Type B pancreatic cell (in vitro differentiated cells): Measurements from ENCODE around the gene AJM1. TPM values are rescaled to one million over a fixed set of nuclear protein-coding genes. Genes with fewer than 3 reads are reported as not detected.
"Not testable (repeated sequence)": the region's sequence is repeated elsewhere in the genome, so short reads cannot be mapped to it uniquely, and the experiment has no call there.

Experiments used
- DNase-seq: peaks from one replicate; pipeline ENCODE4 v3.0.0; 2021; ENCODE audit warnings: mixed read lengths; ENCODE audit not compliant: unreplicated experiment; ENCODE audit errors: extremely low spot score
- H3K27ac Mint-ChIP-seq: 2 replicates; pipeline ENCODE4 v1.8.0; 2021; ENCODE audit warnings: mild to moderate bottlenecking, mixed read lengths
- H3K27me3 Mint-ChIP-seq: 2 replicates; pipeline ENCODE4 v1.8.0; 2021; ENCODE audit warnings: mixed read lengths
- H3K36me3 Mint-ChIP-seq: 2 replicates; pipeline ENCODE4 v1.8.0; 2021; ENCODE audit warnings: mixed read lengths
- H3K4me1 Mint-ChIP-seq: one replicate; pipeline ENCODE4 v1.8.0; 2021; ENCODE audit warnings: mixed read lengths; ENCODE audit not compliant: unreplicated experiment
- H3K4me3 Mint-ChIP-seq: 2 replicates; pipeline ENCODE4 v1.8.0; 2021; ENCODE audit warnings: mild to moderate bottlenecking, mixed read lengths
- H3K9me3 Mint-ChIP-seq: 2 replicates; pipeline ENCODE4 v1.8.0; 2021; ENCODE audit warnings: mixed read lengths
- CTCF ChIP-seq: fragments of 200-600 bp; sonication (generic); conservative IDR thresholded peaks from 2 replicates; pipeline ENCODE4 v1.5.0; 2021; ENCODE audit warnings: antibody characterized with exemption, mild to moderate bottlenecking
- total RNA-seq: library from RNA; stranded (reverse); gene quantifications from 2 replicates; pipeline ENCODE4 v1.2.1, GENCODE V29; 2021; ENCODE audit warnings: low replicate concordance

AJM1 gene
- total RNA-seq, 1 donor from 2014 or later: 3.6 TPM

GRCh38 chr9:136839229-136840139 is 2.8 kb upstream of the AJM1 start:
- no peaks in the 10 kb centered on the region for H3K9me3 Mint-ChIP-seq
- TF ChIP-seq CTCF: no peak
- no peak for DNase-seq
- peak overlapping the region; percentile 48 for H3K4me3 Mint-ChIP-seq
- no peaks in the 10 kb centered on the region for H3K36me3 Mint-ChIP-seq
- peak overlapping the region; percentile 52 for H3K27ac Mint-ChIP-seq
- H3K27me3 Mint-ChIP-seq: no peaks in the 10 kb centered on the region
- peaks cover 6% of the 10 kb centered on the region for H3K4me1 Mint-ChIP-seq

DNA sequence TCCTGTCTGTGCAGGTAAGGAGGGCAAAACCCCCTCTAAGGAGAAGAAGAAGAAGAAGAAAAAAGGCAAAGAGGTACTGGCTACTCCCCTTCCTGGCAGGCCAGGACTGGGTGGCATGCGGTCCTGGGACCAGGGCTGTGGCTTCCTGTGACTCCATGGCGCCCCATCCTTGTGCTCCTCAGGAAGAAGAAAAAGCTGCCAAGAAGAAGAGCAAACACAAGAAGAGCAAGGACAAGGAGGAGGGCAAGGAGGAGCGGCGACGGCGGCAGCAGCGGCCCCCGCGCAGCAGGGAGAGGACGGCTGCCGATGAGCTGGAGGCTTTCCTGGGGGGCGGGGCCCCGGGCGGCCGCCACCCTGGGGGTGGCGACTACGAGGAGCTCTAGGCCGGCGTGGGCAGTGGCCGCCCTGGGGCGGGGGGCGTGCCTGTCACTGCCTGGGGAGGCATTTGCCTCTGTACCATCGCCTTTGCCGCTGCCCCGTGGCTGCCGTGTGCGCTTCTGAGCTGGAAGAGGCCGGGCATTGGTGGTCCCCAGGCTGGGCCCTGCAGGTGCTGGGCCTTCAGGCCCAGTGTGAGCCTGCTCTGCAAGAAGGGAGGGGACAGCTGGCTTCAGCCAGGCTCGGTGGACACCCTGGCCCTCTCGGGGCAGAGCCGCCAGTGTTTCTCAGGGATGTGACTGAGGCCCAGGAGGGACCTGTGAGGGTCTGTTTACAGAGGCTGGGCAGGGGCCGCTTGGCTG is 2.0 kb upstream of the AJM1 start:
- no peaks in the 10 kb centered on the region for H3K27me3 Mint-ChIP-seq
- no peaks in the 10 kb centered on the region for H3K36me3 Mint-ChIP-seq
- H3K4me1 Mint-ChIP-seq: peaks cover 6% of the 10 kb centered on the region
- H3K9me3 Mint-ChIP-seq: no peaks in the 10 kb centered on the region
- H3K4me3 Mint-ChIP-seq: peak overlapping the region; percentile 48
- peak overlapping the region; percentile 52 for H3K27ac Mint-ChIP-seq
- no peak for TF ChIP-seq CTCF
- no peak for DNase-seq

- H3K4me1 Mint-ChIP-seq: peaks cover 6% of the 10 kb centered on the region
- no peak for DNase-seq
- no peak for TF ChIP-seq CTCF
- H3K4me3 Mint-ChIP-seq: peak overlapping the region; percentile 25
- no peaks in the 10 kb centered on the region for H3K36me3 Mint-ChIP-seq
- no peaks in the 10 kb centered on the region for H3K9me3 Mint-ChIP-seq
- no peaks in the 10 kb centered on the region for H3K27me3 Mint-ChIP-seq
- peak overlapping the region; percentile 75 for H3K27ac Mint-ChIP-seq
These were observed 1.2 kb upstream of the AJM1 start for GRCh38 chr9:136840877-136841645.

- H3K9me3 Mint-ChIP-seq, H3K4me1 Mint-ChIP-seq, DNase-seq, H3K27me3 Mint-ChIP-seq, H3K36me3 Mint-ChIP-seq: not testable (repeated sequence)
- Mint-ChIP-seq H3K4me3 (peak overlapping the region; percentile 76), H3K27ac (peak overlapping the region; percentile 75)
These were observed 465 bp upstream of the AJM1 start for GRCh38 chr9:136841646-136842379.

GRCh38 chr9:136843159-136843800 is 1.0 kb downstream of the AJM1 start:
- not testable (repeated sequence) for H3K36me3 Mint-ChIP-seq, H3K27ac Mint-ChIP-seq, H3K4me1 Mint-ChIP-seq, DNase-seq, H3K27me3 Mint-ChIP-seq, H3K9me3 Mint-ChIP-seq
- H3K4me3 Mint-ChIP-seq: peak overlapping the region; percentile 17
